Naive B cell (primary cell): ENCODE data around the gene CPOX. TPM values are rescaled to one million over a fixed set of nuclear protein-coding genes. Genes with fewer than 3 reads are reported as not detected.

Experiments used
- ATAC-seq, 2 donors: fragments of 150-1000 bp; cut with Tn5 transposase; 2 replicates each; pipeline ENCODE4 v1.10.0; 2021; ENCODE audit warnings: low read depth in 2 of 2, mild to moderate bottlenecking in 2 of 2, moderate library complexity in 2 of 2
- DNase-seq: peaks from one replicate; pipeline ENCODE4 v3.0.0; 2022
- H3K27ac Mint-ChIP-seq, 6 donors: one replicate each; pipeline ENCODE4 v1.8.0; 2020 to 2022; ENCODE audit warnings: mild to moderate bottlenecking in 6 of 6, mixed read lengths in 6 of 6, moderate library complexity in 5 of 6, inconsistent platforms in 2 of 6
- H3K27me3 Mint-ChIP-seq, 3 donors: one replicate each; pipeline ENCODE4 v1.8.0; 2021 to 2022; ENCODE audit warnings: mixed read lengths in 3 of 3, mild to moderate bottlenecking in 1 of 3
- H3K36me3 Mint-ChIP-seq, 2 donors: one replicate each; pipeline ENCODE4 v1.8.0; 2020 to 2022; ENCODE audit warnings: mixed read lengths in 2 of 2, inconsistent platforms in 1 of 2, mild to moderate bottlenecking in 1 of 2
- H3K4me1 Mint-ChIP-seq, 3 donors: one replicate each; pipeline ENCODE4 v1.8.0; 2020 to 2022; ENCODE audit warnings: mixed read lengths in 3 of 3, inconsistent platforms in 1 of 3, mild to moderate bottlenecking in 1 of 3, moderate library complexity in 1 of 3
- H3K4me3 Mint-ChIP-seq, 8 donors: one replicate each; pipeline ENCODE4 v1.8.0; 2020 to 2022; ENCODE audit warnings: mild to moderate bottlenecking in 8 of 8, mixed read lengths in 8 of 8, moderate library complexity in 8 of 8, inconsistent platforms in 2 of 8
- H3K9me3 Mint-ChIP-seq, 7 donors: one replicate each; pipeline ENCODE4 v1.8.0; 2020 to 2022; ENCODE audit warnings: mixed read lengths in 7 of 7, mild to moderate bottlenecking in 5 of 7, inconsistent platforms in 2 of 7, moderate library complexity in 1 of 7
- polyA plus RNA-seq, 6 donors: library from polyadenylated mRNA; unstranded; fragments of 300-500 nt; fragmentation: Illumina TruSeq; gene quantifications; one replicate each; pipeline ENCODE4 v1.2.3, GENCODE V29; 2021; ENCODE audit warnings: low read depth in 6 of 6

CPOX gene
- polyA plus RNA-seq, 6 donors from 2014 or later = 1.9 to 3.5 (median 2.4) TPM

- DNase-seq = no peak
- Mint-ChIP-seq H3K4me1 (peaks cover 11 to 19% (median 13%) of the 10 kb centered on the region in 3 donors), H3K36me3 (peaks cover 0 to 4% of the 10 kb centered on the region in 2 donors)
These were observed 5.3 kb downstream of the CPOX start for GRCh38 chr3:98588065-98588464.

DNA sequence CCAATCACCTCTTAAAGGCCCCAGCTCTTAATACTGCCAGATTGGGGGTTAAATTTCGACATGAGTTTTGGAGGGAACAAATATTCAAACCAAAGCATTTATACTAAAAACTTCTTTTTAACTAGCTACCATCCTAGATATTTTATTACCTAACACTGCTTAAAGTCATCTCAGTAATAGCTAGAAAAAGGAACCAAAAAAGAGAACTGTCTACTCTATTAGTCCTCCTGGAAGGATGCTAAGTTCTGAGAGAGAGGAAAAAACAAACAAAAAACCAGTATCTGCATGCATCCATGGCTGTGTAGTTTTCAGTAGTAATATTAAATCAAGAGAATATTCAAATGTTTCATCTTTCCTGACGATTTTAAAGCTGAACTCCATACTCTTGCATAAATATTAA lies 5.8 kb downstream of the CPOX start:
- Mint-ChIP-seq H3K4me1 (peaks cover 7 to 15% (median 8%) of the 10 kb centered on the region in 3 donors), H3K9me3 (no peaks in the 10 kb centered on the region), H3K36me3 (peaks cover 0 to 4% of the 10 kb centered on the region in 2 donors), H3K27me3 (no peaks in the 10 kb centered on the region), H3K4me3 (no peak overlapping the region), H3K27ac (no peak overlapping the region)
- DNase-seq = no peak
- no peak for ATAC-seq

More at GRCh38 chr3:98588065-98588464, 5.3 kb downstream of the CPOX start:
- H3K27ac Mint-ChIP-seq = no peak overlapping the region
- no peaks in the 10 kb centered on the region for H3K9me3 Mint-ChIP-seq
- H3K4me3 Mint-ChIP-seq = no peak overlapping the region
- no peaks in the 10 kb centered on the region for H3K27me3 Mint-ChIP-seq
- no peak for ATAC-seq

GRCh38 chr3:98584547-98584946 lies 8.9 kb downstream of the CPOX start:
- Mint-ChIP-seq H3K4me1 (peaks cover 0 to 2% (median 0%) of the 10 kb centered on the region in 3 donors), H3K4me3 (no peak overlapping the region), H3K27me3 (no peaks in the 10 kb centered on the region), H3K9me3 (no peaks in the 10 kb centered on the region), H3K36me3 (peaks cover 0 to 4% of the 10 kb centered on the region in 2 donors), H3K27ac (no peak overlapping the region)
- DNase-seq = no peak
- ATAC-seq = no peak

- Mint-ChIP-seq H3K9me3 (no peaks in the 10 kb centered on the region), H3K4me3 (no peak overlapping the region), H3K36me3 (peaks cover 0 to 4% of the 10 kb centered on the region in 2 donors), H3K27ac (no peak overlapping the region), H3K4me1 (peaks cover 0 to 2% (median 0%) of the 10 kb centered on the region in 3 donors), H3K27me3 (no peaks in the 10 kb centered on the region)
- ATAC-seq (no peak), DNase-seq (no peak)
These were observed 9.6 kb downstream of the CPOX start for GRCh38 chr3:98583766-98584165.

DNA sequence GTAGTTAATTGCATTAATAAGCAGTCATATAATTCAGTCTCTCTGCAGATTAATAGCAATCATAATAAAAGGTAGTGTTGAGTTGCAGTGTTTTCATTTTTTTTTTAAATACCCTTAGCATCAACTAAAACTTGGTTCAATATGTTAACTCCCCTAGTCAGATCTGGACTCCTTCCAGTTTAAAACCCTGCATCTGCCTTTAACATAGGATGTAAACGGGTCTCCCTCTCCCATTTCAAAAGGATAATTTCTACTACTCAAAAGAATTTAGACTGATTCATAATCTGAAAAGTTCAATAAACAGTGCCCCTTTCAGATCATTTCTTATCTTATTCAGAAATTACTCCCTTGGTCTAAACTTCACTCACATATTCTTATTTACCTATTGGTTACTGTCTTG lies 11.4 kb downstream of the CPOX start:
- Mint-ChIP-seq H3K27ac (no peak overlapping the region), H3K4me1 (peaks cover 0 to 2% (median 0%) of the 10 kb centered on the region in 3 donors)

GRCh38 chr3:98581474-98581873 lies 11.9 kb downstream of the CPOX start:
- no peak overlapping the region for H3K27ac Mint-ChIP-seq
- H3K4me3 Mint-ChIP-seq = no peak overlapping the region
- ATAC-seq (no peak), DNase-seq (no peak)
- H3K27me3 Mint-ChIP-seq = no peaks in the 10 kb centered on the region
- H3K9me3 Mint-ChIP-seq = no peaks in the 10 kb centered on the region
- peaks cover 12 to 17% of the 10 kb centered on the region in 2 donors for H3K36me3 Mint-ChIP-seq
- H3K4me1 Mint-ChIP-seq = peaks cover 0 to 2% (median 0%) of the 10 kb centered on the region in 3 donors

More for the DNA sequence above, 11.4 kb downstream of the CPOX start:
- no peak for DNase-seq
- H3K4me3 Mint-ChIP-seq = no peak overlapping the region
- H3K36me3 Mint-ChIP-seq = peaks cover 6 to 13% of the 10 kb centered on the region in 2 donors
- H3K27me3 Mint-ChIP-seq = no peaks in the 10 kb centered on the region
- ATAC-seq = no peak
- no peaks in the 10 kb centered on the region for H3K9me3 Mint-ChIP-seq

DNA sequence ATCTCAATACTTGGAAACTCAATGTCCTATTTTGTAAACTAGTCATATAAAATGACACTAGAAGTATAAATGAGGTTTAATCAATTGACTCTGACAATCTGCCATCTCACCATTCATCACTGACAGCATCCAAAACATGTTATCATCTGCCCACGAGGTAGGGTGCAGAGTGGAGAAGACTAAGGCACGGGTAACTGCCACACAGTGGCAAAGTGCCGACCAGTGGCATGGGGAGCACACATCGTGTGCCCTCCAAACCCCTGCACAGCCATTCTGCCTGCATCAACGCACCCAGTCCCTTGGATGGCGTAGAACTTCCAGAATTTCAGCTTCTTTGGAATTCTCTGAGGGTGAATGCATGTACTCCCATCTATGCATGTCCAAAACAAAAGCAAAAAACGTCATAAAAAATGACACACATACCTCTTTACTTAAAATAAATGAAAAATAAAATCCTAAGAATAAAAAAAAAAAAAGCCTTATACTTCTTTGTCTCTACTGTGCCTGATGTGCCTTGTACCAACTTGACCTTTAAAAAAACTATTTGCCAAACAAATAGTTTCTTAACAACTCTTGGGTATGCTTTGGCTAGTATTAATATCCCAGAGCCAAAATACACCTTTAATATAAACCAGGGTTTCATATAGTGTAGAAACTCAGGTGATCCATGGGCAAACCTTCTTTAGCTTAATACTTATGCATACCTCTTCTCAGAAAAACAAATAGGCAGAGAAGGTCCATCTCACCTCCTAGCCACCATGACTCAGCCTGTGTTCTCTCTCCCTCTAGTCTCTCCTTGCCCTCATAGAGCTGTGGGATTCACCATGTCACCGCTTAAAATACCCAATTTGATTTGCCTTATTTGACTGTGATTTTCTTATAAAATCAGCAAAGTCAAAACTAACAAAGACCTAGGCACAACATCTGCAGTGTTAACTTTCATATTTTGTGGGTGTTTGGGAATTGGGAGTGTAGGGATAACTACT lies 12.7 kb downstream of the CPOX start:
- Mint-ChIP-seq H3K27ac (no peak overlapping the region), H3K36me3 (peaks cover 13 to 17% of the 10 kb centered on the region in 2 donors), H3K4me3 (no peak overlapping the region), H3K27me3 (no peaks in the 10 kb centered on the region), H3K9me3 (no peaks in the 10 kb centered on the region), H3K4me1 (peaks cover 0 to 2% (median 0%) of the 10 kb centered on the region in 3 donors)
- ATAC-seq = no peak
- no peak for DNase-seq

DNA sequence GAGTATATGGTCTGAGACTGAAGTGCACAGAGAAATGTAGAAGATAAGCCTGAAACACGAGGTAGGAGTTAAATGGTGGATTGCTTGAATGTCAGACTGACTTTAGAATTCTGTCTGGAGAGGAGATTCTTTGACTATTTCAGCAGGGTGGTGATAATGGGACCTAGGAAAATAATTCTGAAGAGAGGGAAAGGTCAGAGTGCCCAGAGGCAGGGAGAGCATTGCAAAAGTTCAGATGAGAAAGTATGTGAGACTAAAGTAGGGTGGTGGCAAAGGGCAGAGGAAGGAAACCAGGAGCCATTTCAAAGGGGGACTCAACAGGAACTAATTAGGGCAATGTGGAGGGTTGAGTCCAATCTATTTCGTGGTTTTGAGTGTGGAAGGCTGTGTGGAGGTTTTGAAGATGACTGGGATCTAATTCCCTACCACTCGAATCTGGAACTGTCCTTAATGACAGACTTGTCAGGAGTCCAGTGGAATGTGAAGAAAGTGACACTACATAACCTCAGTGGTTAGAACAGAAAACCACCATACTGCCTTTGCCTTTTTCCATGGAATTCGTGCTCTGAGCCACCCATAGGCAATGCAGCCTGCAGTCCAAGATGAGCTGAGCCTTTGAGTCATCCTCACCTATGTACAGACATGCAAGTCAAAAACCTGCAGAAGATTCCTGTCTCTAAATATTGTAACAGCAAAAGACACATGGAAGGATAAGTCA lies 16.1 kb downstream of the CPOX start:
- no peaks in the 10 kb centered on the region for H3K27me3 Mint-ChIP-seq

DNA sequence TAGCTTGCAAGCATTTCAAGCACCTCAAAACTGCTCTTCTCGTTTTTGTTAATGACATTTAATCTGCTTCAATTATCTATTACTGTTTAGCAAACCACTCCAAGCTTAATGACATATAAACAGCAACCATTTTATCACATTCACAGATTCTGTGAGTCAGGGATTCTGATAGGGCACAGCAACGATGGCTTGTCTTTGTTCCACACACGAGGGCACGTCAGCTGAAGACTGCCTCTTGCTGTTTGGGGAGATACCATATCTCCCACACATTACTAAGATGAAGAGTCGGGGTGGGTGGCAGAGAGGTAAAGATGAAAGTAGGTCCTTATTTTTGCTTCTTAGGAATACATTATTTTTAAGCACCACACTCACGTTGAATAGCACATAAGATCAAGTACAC lies 19.3 kb downstream of the CPOX start:
- H3K9me3 Mint-ChIP-seq = no peaks in the 10 kb centered on the region
- no peak overlapping the region for H3K27ac Mint-ChIP-seq
- peaks cover 0 to 2% (median 0%) of the 10 kb centered on the region in 3 donors for H3K4me1 Mint-ChIP-seq
- no peaks in the 10 kb centered on the region for H3K27me3 Mint-ChIP-seq
- no peak for ATAC-seq
- no peak overlapping the region for H3K4me3 Mint-ChIP-seq
- peaks cover 13% of the 10 kb centered on the region in 2 donors for H3K36me3 Mint-ChIP-seq
- no peak for DNase-seq

More for the DNA sequence above, 16.1 kb downstream of the CPOX start:
- no peak overlapping the region for H3K4me3 Mint-ChIP-seq
- ATAC-seq (no peak), DNase-seq (no peak)
- H3K36me3 Mint-ChIP-seq = peaks cover 13% of the 10 kb centered on the region in 2 donors
- H3K27ac Mint-ChIP-seq = peak overlapping the region in 2 of 6 donors; percentile 10 to 36
- H3K4me1 Mint-ChIP-seq = peaks cover 0 to 2% (median 0%) of the 10 kb centered on the region in 3 donors
- H3K9me3 Mint-ChIP-seq = no peaks in the 10 kb centered on the region

DNA sequence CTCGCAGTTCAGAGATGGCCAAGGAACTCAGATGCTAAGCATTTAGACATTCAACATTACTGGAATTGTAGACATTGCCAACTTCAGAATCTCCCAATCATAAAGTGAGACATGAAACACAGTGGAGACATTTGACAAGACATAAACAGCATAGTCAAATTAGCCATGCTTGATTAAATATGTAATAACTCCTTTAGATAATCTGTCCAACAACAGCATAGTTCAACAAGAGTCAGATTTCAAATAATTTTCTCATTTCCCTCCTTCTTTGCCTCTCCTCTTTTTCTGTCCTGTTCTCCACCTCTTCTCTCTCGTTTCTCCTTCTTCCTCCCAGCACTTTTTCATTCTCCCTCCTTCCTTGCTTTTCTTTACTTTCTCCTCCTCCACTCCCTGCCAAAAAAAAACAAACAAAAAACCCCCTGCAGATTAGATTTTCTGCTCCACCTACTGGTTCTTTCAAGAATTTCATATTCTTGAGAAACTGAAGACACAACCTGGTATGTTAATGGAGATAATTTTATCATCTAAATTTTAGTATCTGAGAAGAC lies 20.2 kb downstream of the CPOX start:
- Mint-ChIP-seq H3K4me1 (peaks cover 0 to 2% (median 0%) of the 10 kb centered on the region in 3 donors), H3K27me3 (no peaks in the 10 kb centered on the region), H3K9me3 (no peaks in the 10 kb centered on the region), H3K4me3 (no peak overlapping the region), H3K27ac (peak overlapping the region in 1 of 6 donors; percentile 7), H3K36me3 (peaks cover 13% of the 10 kb centered on the region in 2 donors)
- no peak for DNase-seq
- no peak for ATAC-seq

DNA sequence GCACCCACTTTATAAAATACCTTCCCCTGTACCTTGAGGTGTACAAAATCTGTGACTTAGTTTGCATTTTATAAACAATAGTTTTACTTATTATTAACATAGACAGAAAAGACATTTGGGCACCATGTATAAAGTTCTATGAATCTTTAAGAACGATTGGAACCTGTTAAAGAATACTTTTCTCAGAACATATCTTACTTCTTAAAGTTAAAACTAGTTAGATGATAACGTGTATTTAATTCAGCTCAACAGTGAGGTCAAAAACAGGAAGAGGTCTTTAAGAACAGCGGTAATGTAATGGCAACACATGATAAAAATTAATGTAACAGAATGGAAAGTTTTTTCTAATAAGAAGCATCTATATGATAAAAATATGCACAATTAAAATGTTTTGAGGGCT lies 25.0 kb downstream of the CPOX start:
- Mint-ChIP-seq H3K36me3 (no peaks in the 10 kb centered on the region), H3K4me3 (no peak overlapping the region), H3K27ac (no peak overlapping the region), H3K4me1 (peaks cover 4 to 6% (median 4%) of the 10 kb centered on the region in 3 donors), H3K9me3 (no peaks in the 10 kb centered on the region), H3K27me3 (no peaks in the 10 kb centered on the region)
- DNase-seq = no peak
- ATAC-seq = no peak

- no peak for DNase-seq
- Mint-ChIP-seq H3K36me3 (no peaks in the 10 kb centered on the region), H3K4me1 (peaks cover 4 to 10% (median 4%) of the 10 kb centered on the region in 3 donors), H3K4me3 (no peak overlapping the region), H3K27ac (no peak overlapping the region), H3K9me3 (no peaks in the 10 kb centered on the region), H3K27me3 (no peaks in the 10 kb centered on the region)
- ATAC-seq = no peak
These were observed 25.6 kb downstream of the CPOX start for GRCh38 chr3:98567666-98568270.

GRCh38 chr3:98565843-98566242 lies 27.6 kb downstream of the CPOX start:
- no peak for DNase-seq
- ATAC-seq = no peak
- Mint-ChIP-seq H3K4me3 (no peak overlapping the region), H3K36me3 (no peaks in the 10 kb centered on the region), H3K9me3 (no peaks in the 10 kb centered on the region), H3K27me3 (no peaks in the 10 kb centered on the region), H3K27ac (no peak overlapping the region), H3K4me1 (peaks cover 4 to 10% (median 4%) of the 10 kb centered on the region in 3 donors)
